Subcutaneous abdominal adipose tissue (tissue), 5 donors: ENCODE data around the gene SLC25A53.

ENCODE experiments used
- H3K27ac ChIP-seq: one replicate; pipeline ENCODE4 v1.7.0; 2013; ENCODE audit warnings: low read depth, mild to moderate bottlenecking, inconsistent platforms, low read length, moderate library complexity
- H3K27me3 ChIP-seq, 5 donors: one replicate each; pipeline ENCODE4 v1.7.0; 2013; ENCODE audit warnings: low read length in 5 of 5, inconsistent platforms in 1 of 5; ENCODE audit not compliant: control insufficient read depth in 5 of 5, insufficient read depth in 4 of 5
- H3K36me3 ChIP-seq, 5 donors: one replicate each; pipeline ENCODE4 v1.7.0; 2013; ENCODE audit warnings: low read length in 5 of 5; ENCODE audit not compliant: control insufficient read depth in 5 of 5, insufficient read depth in 5 of 5
- H3K4me1 ChIP-seq, 5 donors: one replicate each; pipeline ENCODE4 v1.7.0; 2013; ENCODE audit warnings: low read length in 5 of 5, mild to moderate bottlenecking in 3 of 5, moderate library complexity in 1 of 5; ENCODE audit not compliant: control insufficient read depth in 5 of 5, insufficient read depth in 5 of 5
- H3K4me3 ChIP-seq, 5 donors: one replicate each; pipeline ENCODE4 v1.7.0; 2013; ENCODE audit warnings: low read length in 5 of 5, low read depth in 1 of 5
- H3K9ac ChIP-seq, 5 donors: one replicate each; pipeline ENCODE4 v1.7.0; 2013; ENCODE audit warnings: low read length in 5 of 5, mild to moderate bottlenecking in 4 of 5, moderate library complexity in 3 of 5
- H3K9me3 ChIP-seq, 5 donors: one replicate each; pipeline ENCODE4 v1.7.0; 2013; ENCODE audit warnings: low read length in 5 of 5; ENCODE audit not compliant: control insufficient read depth in 5 of 5
- donor health status: healthy.
- donor health status: healthy.
- donor health status: healthy.
- donor health status: healthy.
- donor health status: healthy.

The SLC25A53 gene, protein sequence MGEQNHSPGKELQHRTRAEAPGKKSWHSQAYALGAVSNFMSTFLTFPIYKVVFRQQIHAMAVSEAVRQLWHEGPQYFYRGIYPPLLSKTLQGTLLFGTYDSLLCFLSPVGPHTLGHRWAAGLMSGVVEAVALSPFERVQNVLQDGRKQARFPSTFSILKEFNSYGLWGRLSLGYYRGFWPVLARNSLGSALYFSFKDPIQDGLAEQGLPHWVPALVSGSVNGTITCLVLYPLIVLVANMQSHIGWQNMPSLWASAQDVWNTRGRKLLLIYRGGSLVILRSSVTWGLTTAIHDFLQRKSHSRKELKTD

DNA sequence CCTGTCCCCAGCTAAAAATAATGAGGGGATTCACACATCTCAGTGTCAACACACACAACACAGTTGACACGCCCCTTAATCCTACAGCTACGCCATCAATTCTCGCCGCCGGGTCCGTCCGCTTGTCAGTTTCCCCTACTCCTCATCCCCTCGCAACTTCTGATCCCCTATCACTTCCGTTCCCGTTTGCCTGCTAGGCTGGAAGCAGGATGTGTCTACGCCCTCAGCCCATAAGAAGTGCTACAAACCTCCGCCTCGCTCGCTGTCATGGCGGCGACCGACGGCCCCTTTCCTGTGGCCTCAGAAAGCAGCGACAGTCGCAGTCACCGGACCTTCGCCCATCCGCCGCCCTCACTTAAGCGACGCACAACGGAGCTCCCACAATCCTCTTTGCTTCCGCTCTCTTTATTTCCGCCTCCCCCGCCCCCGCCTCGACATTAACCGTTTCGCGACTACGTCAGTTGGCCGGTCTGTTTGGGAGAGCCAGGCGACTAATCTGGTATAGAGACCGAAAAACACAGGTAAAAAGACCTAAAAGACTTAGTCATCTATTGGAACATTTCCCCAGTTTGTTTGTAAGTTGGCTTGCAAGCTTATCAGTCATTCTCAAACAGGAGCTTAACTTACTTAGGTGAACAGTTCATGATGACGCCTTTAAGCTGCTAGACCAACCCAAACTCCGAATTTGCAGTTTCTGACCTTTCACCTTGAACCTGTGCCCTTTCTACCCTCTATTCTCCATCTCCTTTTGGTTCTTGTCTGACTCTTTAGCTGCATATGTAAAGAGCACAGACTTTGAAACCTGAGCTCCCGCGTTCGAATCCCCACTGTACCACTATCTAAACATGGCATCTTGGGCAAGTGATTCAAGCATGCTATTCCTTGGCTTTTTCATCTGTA, at the start of gene SLC25A53:
Gene SLC25A53, minus strand, starts transcription at position 380 of the 900 bp plus-strand sequence. CDS start 51,752 bp downstream, outside the sequence.
- Histone ChIP-seq H3K4me3 (peak within 1 kb of the TSS; percentile 55 to 83 (median 77)), H3K4me1 (peaks cover 0 to 15% (median 11%) of the 10 kb centered on the region in 5 donors), H3K9ac (peak within 1 kb of the TSS in 4 of 5 donors; percentile 60 to 80 (median 68)), H3K9me3 (no peaks in the 10 kb centered on the region), H3K36me3 (no peaks in the 10 kb centered on the region), H3K27me3 (peaks cover 0 to 6% (median 3%) of the 10 kb centered on the region in 5 donors), H3K27ac (peak within 1 kb of the TSS; percentile 35)

DNA sequence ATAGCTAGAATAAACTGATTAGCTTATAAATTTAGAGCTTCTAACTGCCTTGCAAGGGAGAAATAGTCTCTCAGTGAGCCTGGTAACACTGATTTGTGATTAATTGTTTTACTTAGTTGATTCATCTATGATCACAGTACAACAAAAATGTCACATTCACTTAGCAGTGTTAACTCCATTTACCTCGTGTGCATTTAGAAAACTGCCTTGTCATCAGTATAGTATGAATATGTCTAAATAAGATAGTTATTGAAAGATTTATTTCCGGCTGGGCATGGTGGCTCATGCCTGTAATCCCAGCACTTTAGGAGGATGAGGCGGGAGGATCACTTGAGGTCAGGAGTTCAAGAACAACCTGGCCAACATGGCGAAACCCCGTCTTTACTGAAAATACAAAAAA, 48.7 kb upstream of the SLC25A53 start:
- Histone ChIP-seq H3K9me3 (no peaks in the 10 kb centered on the region), H3K4me3 (no peak overlapping the region), H3K27me3 (peaks cover 0 to 10% (median under 1%) of the 10 kb centered on the region in 5 donors), H3K9ac (no peak overlapping the region), H3K36me3 (peaks cover 0 to 6% (median 1%) of the 10 kb centered on the region in 5 donors), H3K4me1 (no peaks in the 10 kb centered on the region), H3K27ac (no peak overlapping the region)

DNA sequence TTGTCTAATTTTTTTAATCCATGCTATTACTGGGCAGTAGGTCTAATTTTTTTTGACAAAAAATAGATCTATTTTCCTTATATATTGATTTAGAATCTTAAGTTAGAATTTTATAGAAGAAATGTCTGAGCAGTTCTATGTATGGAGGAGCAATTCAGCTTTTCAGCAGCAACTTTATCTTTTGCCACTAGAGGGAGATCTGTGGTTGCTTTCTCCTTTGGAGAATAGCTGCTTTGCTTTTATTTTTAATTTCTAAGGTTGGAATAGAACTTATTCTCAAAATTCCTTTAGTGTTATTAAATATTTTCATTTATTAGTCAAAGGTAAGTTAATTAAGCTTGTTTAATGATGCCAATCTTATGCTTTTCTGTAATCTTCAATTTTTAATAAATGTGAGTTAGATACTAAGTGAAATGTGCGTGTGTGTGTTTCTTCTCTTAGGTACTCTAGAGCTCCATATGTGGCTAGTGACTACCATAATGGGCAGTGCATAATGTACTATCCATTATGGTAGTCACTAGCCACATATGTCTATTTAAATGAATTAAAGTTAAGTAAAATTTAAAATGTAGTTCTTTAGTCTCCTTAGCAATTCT, 38.8 kb upstream of the SLC25A53 start:
- Histone ChIP-seq H3K27me3 (peaks cover 0 to 2% (median 0%) of the 10 kb centered on the region in 5 donors), H3K4me3 (no peak overlapping the region), H3K4me1 (no peaks in the 10 kb centered on the region), H3K9me3 (no peaks in the 10 kb centered on the region), H3K9ac (no peak overlapping the region), H3K36me3 (peaks cover 8 to 18% (median 14%) of the 10 kb centered on the region in 5 donors), H3K27ac (no peak overlapping the region)

DNA sequence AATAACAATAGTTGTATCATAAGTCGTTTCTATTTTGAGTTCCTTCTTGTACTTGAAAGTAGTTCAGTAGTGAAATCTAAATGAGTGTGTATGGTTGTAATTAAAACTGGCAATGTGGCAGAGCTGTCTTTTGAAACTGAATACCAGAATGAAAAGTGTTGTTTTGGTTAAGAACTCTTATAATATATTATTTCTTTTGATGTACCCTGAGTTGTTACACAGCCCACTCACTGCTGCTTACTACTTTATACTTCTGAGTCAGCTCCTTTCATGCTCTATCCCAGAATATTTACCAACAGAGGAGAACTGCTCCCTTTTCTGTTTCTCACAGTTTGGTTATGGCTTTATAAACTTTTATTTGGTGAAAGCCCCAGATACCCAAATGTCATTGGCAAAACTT, 38.2 kb upstream of the SLC25A53 start:
- H3K9ac ChIP-seq = no peak overlapping the region
- H3K36me3 ChIP-seq = peaks cover 12 to 16% (median 12%) of the 10 kb centered on the region in 5 donors
- H3K27ac ChIP-seq = no peak overlapping the region
- no peaks in the 10 kb centered on the region for H3K27me3 ChIP-seq
- H3K4me1 ChIP-seq = no peaks in the 10 kb centered on the region
- H3K9me3 ChIP-seq = no peaks in the 10 kb centered on the region
- no peak overlapping the region for H3K4me3 ChIP-seq

DNA sequence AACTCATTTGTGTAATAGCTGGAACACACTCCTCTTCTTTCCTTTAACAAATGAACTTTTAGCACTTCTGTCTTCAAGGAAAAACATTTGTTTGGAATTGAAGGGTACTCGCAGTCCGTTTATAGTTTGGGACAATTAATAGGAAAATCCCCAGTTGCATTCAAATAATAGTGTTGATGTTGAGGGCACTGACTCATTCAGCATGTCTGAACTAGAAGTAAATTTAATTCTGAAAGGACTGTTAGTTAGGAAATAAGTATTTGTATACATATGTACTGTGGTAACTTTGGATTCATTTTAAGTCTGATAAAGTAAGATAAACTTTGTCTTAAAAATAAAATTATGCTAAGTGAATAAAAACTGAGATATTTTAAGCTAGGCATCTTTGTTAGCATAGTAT, 36.7 kb upstream of the SLC25A53 start:
- Histone ChIP-seq H3K36me3 (peaks cover 19 to 24% (median 22%) of the 10 kb centered on the region in 5 donors), H3K9ac (no peak overlapping the region), H3K4me1 (no peaks in the 10 kb centered on the region), H3K27ac (no peak overlapping the region), H3K9me3 (no peaks in the 10 kb centered on the region), H3K4me3 (no peak overlapping the region), H3K27me3 (no peaks in the 10 kb centered on the region)

DNA sequence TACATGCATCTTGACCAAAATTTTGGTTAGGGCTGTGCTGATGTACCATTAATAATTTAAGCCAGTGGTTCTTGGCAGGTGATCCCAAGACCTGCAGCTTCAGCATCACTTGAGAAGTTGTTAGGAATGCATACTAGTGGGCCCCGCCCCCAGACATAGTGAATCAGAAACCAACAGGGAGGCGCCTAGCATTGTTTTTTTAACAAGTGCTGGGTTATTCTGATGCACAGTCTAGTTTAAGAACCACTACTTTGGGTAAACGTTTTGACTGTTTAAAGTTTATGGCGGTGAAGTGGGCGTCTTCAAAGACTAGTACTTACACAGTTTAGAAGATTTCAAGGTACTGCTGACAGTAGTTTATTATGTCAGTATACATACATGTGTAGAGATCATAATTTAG, 33.0 kb upstream of the SLC25A53 start:
- Histone ChIP-seq H3K36me3 (peaks cover 25 to 43% (median 36%) of the 10 kb centered on the region in 5 donors), H3K4me3 (no peak overlapping the region), H3K9ac (no peak overlapping the region), H3K4me1 (no peaks in the 10 kb centered on the region), H3K27me3 (peaks cover 0 to 2% (median 0%) of the 10 kb centered on the region in 5 donors), H3K9me3 (no peaks in the 10 kb centered on the region), H3K27ac (no peak overlapping the region)

DNA sequence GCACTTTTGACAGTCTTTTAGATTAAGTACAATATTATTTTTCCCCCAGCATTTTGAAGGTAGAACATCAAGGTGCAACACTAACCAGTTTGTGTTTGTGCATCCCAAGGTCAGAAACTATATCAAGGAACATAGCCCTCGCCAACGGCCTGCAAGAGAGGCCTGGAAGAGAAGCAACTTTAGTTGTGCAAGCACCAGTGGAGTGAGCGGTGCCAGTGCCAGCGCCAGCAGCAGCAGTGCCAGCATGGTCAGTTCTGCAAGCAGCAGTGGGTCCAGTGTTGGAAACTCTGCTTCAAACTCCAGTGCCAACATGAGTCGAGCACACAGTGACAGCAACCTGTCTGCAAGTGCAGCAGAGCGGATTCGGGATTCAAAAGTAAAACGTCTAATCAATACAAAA, 31.1 kb upstream of the SLC25A53 start:
- peaks cover 25 to 43% (median 36%) of the 10 kb centered on the region in 5 donors for H3K36me3 ChIP-seq
- no peaks in the 10 kb centered on the region for H3K4me1 ChIP-seq
- H3K27ac ChIP-seq = no peak overlapping the region
- H3K9me3 ChIP-seq = no peaks in the 10 kb centered on the region
- no peak overlapping the region for H3K4me3 ChIP-seq
- no peak overlapping the region for H3K9ac ChIP-seq
- H3K27me3 ChIP-seq = peaks cover 0 to 2% (median 0%) of the 10 kb centered on the region in 5 donors

DNA sequence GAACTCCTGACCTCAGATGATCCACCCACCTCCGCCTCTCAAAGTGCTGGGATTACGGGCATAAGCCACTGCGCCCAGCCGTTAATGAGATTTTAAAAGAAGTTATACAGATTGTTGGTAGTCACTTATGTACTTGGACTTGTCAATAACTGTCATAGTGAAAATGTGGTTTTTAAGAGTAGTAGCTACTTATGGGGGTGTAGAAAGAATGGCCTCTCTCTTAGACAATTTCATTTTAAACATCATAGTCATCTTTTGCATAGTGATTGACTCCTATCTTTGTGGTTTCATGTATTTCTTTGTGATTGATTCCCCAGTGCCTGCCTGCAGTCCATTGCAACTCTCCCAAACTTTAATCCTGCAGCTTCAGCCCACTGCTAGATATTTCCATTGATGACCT, 26.9 kb upstream of the SLC25A53 start:
- H3K4me1 ChIP-seq = no peaks in the 10 kb centered on the region
- peaks cover 0 to 4% (median 3%) of the 10 kb centered on the region in 5 donors for H3K9me3 ChIP-seq
- no peak overlapping the region for H3K27ac ChIP-seq
- peaks cover 8 to 26% (median 14%) of the 10 kb centered on the region in 5 donors for H3K36me3 ChIP-seq
- no peak overlapping the region for H3K4me3 ChIP-seq
- H3K9ac ChIP-seq = no peak overlapping the region
- peaks cover 0 to 2% (median 0%) of the 10 kb centered on the region in 5 donors for H3K27me3 ChIP-seq

DNA sequence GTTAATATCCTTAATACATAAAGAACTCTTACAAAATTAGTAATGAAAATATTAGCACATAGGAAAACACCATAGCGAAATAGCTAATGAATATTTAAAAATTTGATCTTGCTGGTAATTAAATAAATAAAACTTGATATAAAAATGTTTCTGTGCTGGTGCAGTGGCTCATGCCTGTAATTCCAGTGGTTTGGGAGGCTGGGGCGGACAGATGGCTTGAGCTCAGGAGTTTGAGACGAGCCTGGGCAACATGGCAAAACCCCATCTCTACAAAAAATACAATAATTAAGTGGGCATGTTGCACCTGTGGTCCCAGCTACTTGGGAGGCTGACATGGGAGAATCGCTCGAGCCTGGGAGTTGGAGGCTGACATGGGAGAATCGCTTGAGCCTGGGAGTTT, 17.0 kb upstream of the SLC25A53 start:
- Histone ChIP-seq H3K4me3 (no peak overlapping the region), H3K9me3 (peaks cover 0 to 5% (median under 1%) of the 10 kb centered on the region in 5 donors), H3K9ac (no peak overlapping the region), H3K4me1 (peaks cover 0 to 9% (median 2%) of the 10 kb centered on the region in 5 donors), H3K36me3 (peaks cover 0 to 7% (median 4%) of the 10 kb centered on the region in 5 donors), H3K27me3 (no peaks in the 10 kb centered on the region), H3K27ac (no peak overlapping the region)
